Measurements from ENCODE around the gene RIOX2. TPM values are rescaled to one million over a fixed set of nuclear protein-coding genes. Genes with fewer than 3 reads are reported as not detected.
A peak's percentile ranks its signal among the peaks of the same experiment; 100 is the strongest.

The RIOX2 gene
- total RNA-seq, 1 donor, result 27.1 TPM

- H2AFZ ChIP-seq (ENCODE audit: low read length), result peak overlapping the region; percentile 88
- peaks cover 13% of the 10 kb centered on the region for H4K20me1 ChIP-seq (ENCODE audit: insufficient read depth, low read length)
- no peak for TF ChIP-seq CTCF (IDR thresholded peaks at IDR 0.05; ENCODE audit: extremely low read depth, low read depth, low read length)
- peak overlapping the region; percentile 77 for H3K4me3 ChIP-seq (ENCODE audit: insufficient read depth, low read length)
- H3K4me1 ChIP-seq (ENCODE audit: insufficient read depth, low read length), result peaks cover 9% of the 10 kb centered on the region
- H3K27ac ChIP-seq (ENCODE audit: low read depth, low read length), result no peak overlapping the region
- H3K27me3 ChIP-seq (ENCODE audit: insufficient read depth, low read length), result no peaks in the 10 kb centered on the region
- no peaks in the 10 kb centered on the region for H3K36me3 ChIP-seq (ENCODE audit: insufficient read depth, low read length)
- H3K9me3 ChIP-seq (ENCODE audit: low read depth, low read length), result no peaks in the 10 kb centered on the region
- DNase-seq (ENCODE audit: insufficient read length, low spot score, missing footprints), result no peak
- H3K4me2 ChIP-seq (ENCODE audit: insufficient read depth, low read length), result peak overlapping the region; percentile 89
- peaks cover 38% of the 10 kb centered on the region for H3K79me2 ChIP-seq (ENCODE audit: insufficient read depth, low read length)
Measured at GRCh38 chr3:97972976-97973375, 745 bp upstream of the RIOX2 start.

GRCh38 chr3:97970956-97971620 is 1.1 kb downstream of the RIOX2 start:
- Histone ChIP-seq H3K4me3 (ENCODE audit: insufficient read depth, low read length) (peak overlapping the region; percentile 77), H4K20me1 (ENCODE audit: insufficient read depth, low read length) (peaks cover 13% of the 10 kb centered on the region), H3K4me1 (ENCODE audit: insufficient read depth, low read length) (peaks cover 9% of the 10 kb centered on the region), H3K9me3 (ENCODE audit: low read depth, low read length) (no peaks in the 10 kb centered on the region), H2AFZ (ENCODE audit: low read length) (peak overlapping the region; percentile 83), H3K27me3 (ENCODE audit: insufficient read depth, low read length) (no peaks in the 10 kb centered on the region), H3K27ac (ENCODE audit: low read depth, low read length) (peak overlapping the region; percentile 50), H3K36me3 (ENCODE audit: insufficient read depth, low read length) (peaks cover 10% of the 10 kb centered on the region), H3K4me2 (ENCODE audit: insufficient read depth, low read length) (peak overlapping the region; percentile 89), H3K79me2 (ENCODE audit: insufficient read depth, low read length) (peaks cover 57% of the 10 kb centered on the region)
- no peak for TF ChIP-seq CTCF (IDR thresholded peaks at IDR 0.05; ENCODE audit: extremely low read depth, low read depth, low read length)
- no peak for DNase-seq (ENCODE audit: insufficient read length, low spot score, missing footprints)

GRCh38 chr3:97970156-97970555 is 2.1 kb downstream of the RIOX2 start:
- H3K4me1 ChIP-seq (ENCODE audit: insufficient read depth, low read length), result peaks cover 9% of the 10 kb centered on the region
- no peak for TF ChIP-seq CTCF (IDR thresholded peaks at IDR 0.05; ENCODE audit: extremely low read depth, low read depth, low read length)
- peaks cover 13% of the 10 kb centered on the region for H4K20me1 ChIP-seq (ENCODE audit: insufficient read depth, low read length)
- no peak for DNase-seq (ENCODE audit: insufficient read length, low spot score, missing footprints)
- no peaks in the 10 kb centered on the region for H3K27me3 ChIP-seq (ENCODE audit: insufficient read depth, low read length)
- H3K9me3 ChIP-seq (ENCODE audit: low read depth, low read length), result no peaks in the 10 kb centered on the region
- no peak overlapping the region for H3K27ac ChIP-seq (ENCODE audit: low read depth, low read length)
- H3K4me2 ChIP-seq (ENCODE audit: insufficient read depth, low read length), result peak overlapping the region; percentile 7
- H3K36me3 ChIP-seq (ENCODE audit: insufficient read depth, low read length), result peaks cover 16% of the 10 kb centered on the region
- no peak overlapping the region for H2AFZ ChIP-seq (ENCODE audit: low read length)
- H3K79me2 ChIP-seq (ENCODE audit: insufficient read depth, low read length), result peaks cover 65% of the 10 kb centered on the region
- H3K4me3 ChIP-seq (ENCODE audit: insufficient read depth, low read length), result no peak overlapping the region

GRCh38 chr3:97969541-97969940 is 2.7 kb downstream of the RIOX2 start:
- TF ChIP-seq CTCF (IDR thresholded peaks at IDR 0.05; ENCODE audit: extremely low read depth, low read depth, low read length), result no peak
- Histone ChIP-seq H3K9me3 (ENCODE audit: low read depth, low read length) (no peaks in the 10 kb centered on the region), H2AFZ (ENCODE audit: low read length) (no peak overlapping the region), H3K4me2 (ENCODE audit: insufficient read depth, low read length) (no peak overlapping the region), H3K27me3 (ENCODE audit: insufficient read depth, low read length) (no peaks in the 10 kb centered on the region), H3K4me3 (ENCODE audit: insufficient read depth, low read length) (no peak overlapping the region), H4K20me1 (ENCODE audit: insufficient read depth, low read length) (peaks cover 13% of the 10 kb centered on the region), H3K4me1 (ENCODE audit: insufficient read depth, low read length) (peaks cover 9% of the 10 kb centered on the region), H3K27ac (ENCODE audit: low read depth, low read length) (no peak overlapping the region), H3K79me2 (ENCODE audit: insufficient read depth, low read length) (peaks cover 69% of the 10 kb centered on the region), H3K36me3 (ENCODE audit: insufficient read depth, low read length) (peaks cover 16% of the 10 kb centered on the region)
- DNase-seq (ENCODE audit: insufficient read length, low spot score, missing footprints), result no peak
